Activated naive CD4-positive, alpha-beta T cell treated with anti-CD3 and anti-CD28 coated beads for 36 hours (primary cell): ENCODE results near the gene CDCP1. TPM values are rescaled to one million over a fixed set of nuclear protein-coding genes. Genes with fewer than 3 reads are reported as not detected.

Experiments
- CTCF ChIA-PET: fragments of 350-600 bp; sonication (Branson Sonifier 250); formaldehyde crosslinking; loops from one replicate; lab custom pipeline; 2021; ENCODE audit warnings: antibody characterized with exemption; lab: Charles Lee
- DNase-seq: peaks from one replicate; pipeline ENCODE4 v3.0.0-alpha.2; 2020
- H3K27ac Mint-ChIP-seq: one replicate; pipeline ENCODE4 v1.8.0; 2021; ENCODE audit warnings: mild to moderate bottlenecking, mixed read lengths
- H3K27me3 Mint-ChIP-seq: one replicate; pipeline ENCODE4 v1.8.0; 2021; ENCODE audit warnings: low read depth, mixed read lengths
- H3K36me3 Mint-ChIP-seq: one replicate; pipeline ENCODE4 v1.8.0; 2021; ENCODE audit warnings: low read depth, mixed read lengths
- H3K4me1 Mint-ChIP-seq: one replicate; pipeline ENCODE4 v1.8.0; 2021; ENCODE audit warnings: low read depth, mixed read lengths
- H3K4me3 Mint-ChIP-seq: one replicate; pipeline ENCODE4 v1.8.0; 2021; ENCODE audit warnings: mild to moderate bottlenecking, moderate library complexity, mixed read lengths
- H3K9me3 Mint-ChIP-seq: one replicate; pipeline ENCODE4 v1.8.0; 2021; ENCODE audit warnings: mixed read lengths
- intact Hi-C: fragments of 100-400 bp; cut with micrococcal nuclease; formaldehyde crosslinking; loops from one replicate; pipeline ENCODE4 v1.15.1; 2023
- total RNA-seq, 2 experiments: library from RNA; stranded (reverse); gene quantifications; one replicate each; pipeline ENCODE4 v1.2.3, GENCODE V29; 2021

The CDCP1 gene
- total RNA-seq, 2 experiments from 2014 or later = 0.41 to 0.59 TPM

- Mint-ChIP-seq H3K9me3 (no peaks in the 10 kb centered on the region), H3K27me3 (no peaks in the 10 kb centered on the region)
These were observed 17.2 kb downstream of the CDCP1 start for GRCh38 chr3:45128950-45129349.

GRCh38 chr3:45127130-45127822 lies 18.9 kb downstream of the CDCP1 start:
- CTCF ChIA-PET = no interaction called here
- DNase-seq = no peak
- Mint-ChIP-seq H3K4me3 (no peak overlapping the region), H3K27me3 (no peaks in the 10 kb centered on the region), H3K4me1 (peaks cover 4% of the 10 kb centered on the region), H3K9me3 (no peaks in the 10 kb centered on the region), H3K36me3 (no peaks in the 10 kb centered on the region), H3K27ac (no peak overlapping the region)
- intact Hi-C loops = no loop called here

More at GRCh38 chr3:45128950-45129349, 17.2 kb downstream of the CDCP1 start:
- intact Hi-C loops = no loop called here
- no peak for DNase-seq
- Mint-ChIP-seq H3K27ac (no peak overlapping the region), H3K4me1 (peaks cover 1% of the 10 kb centered on the region), H3K4me3 (no peak overlapping the region), H3K36me3 (no peaks in the 10 kb centered on the region)
- CTCF ChIA-PET = no interaction called here

GRCh38 chr3:45126730-45127129 lies 19.4 kb downstream of the CDCP1 start:
- peaks cover 4% of the 10 kb centered on the region for H3K4me1 Mint-ChIP-seq
- H3K4me3 Mint-ChIP-seq = no peak overlapping the region
- no peak overlapping the region for H3K27ac Mint-ChIP-seq
- intact Hi-C loops = no loop called here
- DNase-seq = no peak
- H3K9me3 Mint-ChIP-seq = no peaks in the 10 kb centered on the region
- no peaks in the 10 kb centered on the region for H3K36me3 Mint-ChIP-seq
- CTCF ChIA-PET = no interaction called here
- no peaks in the 10 kb centered on the region for H3K27me3 Mint-ChIP-seq

- Mint-ChIP-seq H3K9me3 (no peaks in the 10 kb centered on the region), H3K4me1 (peaks cover 4% of the 10 kb centered on the region)
These were observed 20.6 kb downstream of the CDCP1 start for GRCh38 chr3:45125550-45126026.

GRCh38 chr3:45124956-45125355 lies 21.2 kb downstream of the CDCP1 start:
- Mint-ChIP-seq H3K27ac (no peak overlapping the region), H3K27me3 (no peaks in the 10 kb centered on the region), H3K4me1 (peaks cover 6% of the 10 kb centered on the region), H3K36me3 (no peaks in the 10 kb centered on the region), H3K4me3 (no peak overlapping the region), H3K9me3 (no peaks in the 10 kb centered on the region)
- DNase-seq = no peak
- intact Hi-C loops = no loop called here
- CTCF ChIA-PET = no interaction called here

More at GRCh38 chr3:45125550-45126026, 20.6 kb downstream of the CDCP1 start:
- no peak overlapping the region for H3K4me3 Mint-ChIP-seq
- no peaks in the 10 kb centered on the region for H3K27me3 Mint-ChIP-seq
- no peaks in the 10 kb centered on the region for H3K36me3 Mint-ChIP-seq
- intact Hi-C loops = no loop called here
- no peak overlapping the region for H3K27ac Mint-ChIP-seq
- CTCF ChIA-PET = no interaction called here
- no peak for DNase-seq

- Mint-ChIP-seq H3K4me3 (no peak overlapping the region), H3K9me3 (no peaks in the 10 kb centered on the region), H3K4me1 (peaks cover 6% of the 10 kb centered on the region), H3K27ac (no peak overlapping the region), H3K27me3 (no peaks in the 10 kb centered on the region), H3K36me3 (no peaks in the 10 kb centered on the region)
- intact Hi-C loops = no loop called here
- CTCF ChIA-PET = no interaction called here
- DNase-seq = no peak
These were observed 21.8 kb downstream of the CDCP1 start for GRCh38 chr3:45124352-45124751.

GRCh38 chr3:45123581-45124269 lies 22.5 kb downstream of the CDCP1 start:
- no peak overlapping the region for H3K27ac Mint-ChIP-seq
- CTCF ChIA-PET = interaction anchor here (1.0 kb wide), 1 partner anchor 12 kb away, joined by 3 read pairs; no protein-coding TSS in a partner anchor
- no peak for DNase-seq
- no peak overlapping the region for H3K4me3 Mint-ChIP-seq
- no peaks in the 10 kb centered on the region for H3K36me3 Mint-ChIP-seq
- intact Hi-C loops = no loop called here
- H3K9me3 Mint-ChIP-seq = no peaks in the 10 kb centered on the region
- no peaks in the 10 kb centered on the region for H3K27me3 Mint-ChIP-seq
- H3K4me1 Mint-ChIP-seq = peaks cover 7% of the 10 kb centered on the region

- CTCF ChIA-PET = interaction anchor here (0.6 to 1.0 kb wide), 2 partner anchors 11 to 374 kb away, joined by 3 read pairs; no protein-coding TSS in a partner anchor
- peaks cover 14% of the 10 kb centered on the region for H3K4me1 Mint-ChIP-seq
- no peak for DNase-seq
- H3K27me3 Mint-ChIP-seq = no peaks in the 10 kb centered on the region
- H3K4me3 Mint-ChIP-seq = no peak overlapping the region
- intact Hi-C loops = no loop called here
- H3K27ac Mint-ChIP-seq = no peak overlapping the region
- no peaks in the 10 kb centered on the region for H3K36me3 Mint-ChIP-seq
- no peaks in the 10 kb centered on the region for H3K9me3 Mint-ChIP-seq
These were observed 23.1 kb downstream of the CDCP1 start for GRCh38 chr3:45123030-45123429.

- CTCF ChIA-PET = no interaction called here
- Mint-ChIP-seq H3K4me3 (no peak overlapping the region), H3K9me3 (no peaks in the 10 kb centered on the region), H3K4me1 (peaks cover 23% of the 10 kb centered on the region), H3K36me3 (no peaks in the 10 kb centered on the region), H3K27me3 (no peaks in the 10 kb centered on the region), H3K27ac (no peak overlapping the region)
- DNase-seq = no peak
- intact Hi-C loops = no loop called here
These were observed 25.6 kb downstream of the CDCP1 start for GRCh38 chr3:45120359-45121158.

GRCh38 chr3:45119824-45120358 lies 26.3 kb downstream of the CDCP1 start:
- no peak overlapping the region for H3K4me3 Mint-ChIP-seq
- CTCF ChIA-PET = no interaction called here
- intact Hi-C loops = no loop called here
- DNase-seq = no peak
- no peaks in the 10 kb centered on the region for H3K36me3 Mint-ChIP-seq
- H3K27me3 Mint-ChIP-seq = no peaks in the 10 kb centered on the region
- H3K27ac Mint-ChIP-seq = no peak overlapping the region
- peaks cover 23% of the 10 kb centered on the region for H3K4me1 Mint-ChIP-seq
- H3K9me3 Mint-ChIP-seq = no peaks in the 10 kb centered on the region

- Mint-ChIP-seq H3K36me3 (no peaks in the 10 kb centered on the region), H3K27me3 (no peaks in the 10 kb centered on the region), H3K4me3 (no peak overlapping the region), H3K4me1 (peaks cover 27% of the 10 kb centered on the region), H3K27ac (no peak overlapping the region), H3K9me3 (no peaks in the 10 kb centered on the region)
- no peak for DNase-seq
- intact Hi-C loops = no loop called here
- CTCF ChIA-PET = interaction anchor here (1.9 kb wide), 1 partner anchor 78 kb away, joined by 11 read pairs; no protein-coding TSS in a partner anchor
These were observed 26.8 kb downstream of the CDCP1 start for GRCh38 chr3:45119376-45119775.

- CTCF ChIA-PET = interaction anchor here (0.5 to 1.9 kb wide), 3 partner anchors 10 to 111 kb away, joined by 3 to 11 read pairs (median 5); no protein-coding TSS in a partner anchor
- H3K27ac Mint-ChIP-seq = no peak overlapping the region
- peaks cover 28% of the 10 kb centered on the region for H3K4me1 Mint-ChIP-seq
- no peak overlapping the region for H3K4me3 Mint-ChIP-seq
- intact Hi-C loops = no loop called here
- H3K36me3 Mint-ChIP-seq = no peaks in the 10 kb centered on the region
- H3K9me3 Mint-ChIP-seq = no peaks in the 10 kb centered on the region
- no peak for DNase-seq
- H3K27me3 Mint-ChIP-seq = no peaks in the 10 kb centered on the region
These were observed 27.5 kb downstream of the CDCP1 start for GRCh38 chr3:45118615-45119071.
